GM15510 (cell line): ENCODE data around the gene SLC25A36.

Experiments
- POLR2A ChIP-seq: IDR thresholded peaks from 3 replicates; pipeline ENCODE4 v1.6.1; 2011; ENCODE audit warnings: borderline replicate concordance; ENCODE audit not compliant: insufficient read length; ENCODE audit errors: extremely low read depth

Gene SLC25A36

GRCh38 chr3:141011232-141011996 is 69.8 kb downstream of the SLC25A36 start:
- no peak for TF ChIP-seq POLR2A

GRCh38 chr3:141011997-141012262 is 70.3 kb downstream of the SLC25A36 start:
- TF ChIP-seq POLR2A: no peak

- no peak for TF ChIP-seq POLR2A
These were observed 70.9 kb downstream of the SLC25A36 start for GRCh38 chr3:141012571-141012970.

- no peak for TF ChIP-seq POLR2A
These were observed 73.8 kb downstream of the SLC25A36 start for GRCh38 chr3:141015481-141015880.

GRCh38 chr3:141019244-141019643 is 77.6 kb downstream of the SLC25A36 start:
- no peak for TF ChIP-seq POLR2A

GRCh38 chr3:141020143-141020830 is 78.7 kb downstream of the SLC25A36 start:
- TF ChIP-seq POLR2A: no peak

- no peak for TF ChIP-seq POLR2A
These were observed 79.6 kb downstream of the SLC25A36 start for GRCh38 chr3:141021261-141021660.
